WTC11 (cell line): ENCODE data around the gene NFS1.
"Not testable (repeated sequence)": the region's sequence is repeated elsewhere in the genome, so short reads cannot be mapped to it uniquely, and the experiment has no call there.

Experiments used
- ELF4 ChIP-seq: sonication (generic); formaldehyde crosslinking; IDR thresholded peaks from 2 replicates; pipeline ENCODE4 v1.8.1; 2022; ENCODE audit warnings: low read depth, mild to moderate bottlenecking, moderate library complexity, missing genetic modification reagents
- NFYB ChIP-seq: sonication (generic); formaldehyde crosslinking; conservative IDR thresholded peaks from 2 replicates; pipeline ENCODE4 v1.8.0; 2022; ENCODE audit warnings: low read depth, missing genetic modification reagents
- NR2C2 ChIP-seq: sonication (generic); formaldehyde crosslinking; IDR thresholded peaks from 2 replicates; pipeline ENCODE4 v1.8.0; 2022; ENCODE audit warnings: mild to moderate bottlenecking, missing genetic modification reagents
- NR3C1 ChIP-seq: sonication (generic); formaldehyde crosslinking; conservative IDR thresholded peaks from 2 replicates; pipeline ENCODE4 v1.8.1; 2023; ENCODE audit warnings: low read depth, mild to moderate bottlenecking, missing genetic modification reagents
- SMAD3 ChIP-seq: sonication (generic); formaldehyde crosslinking; IDR thresholded peaks from 2 replicates; pipeline ENCODE4 v1.8.0; 2022; ENCODE audit warnings: missing genetic modification reagents, mild to moderate bottlenecking, borderline replicate concordance
- SMAD4 ChIP-seq: sonication (generic); formaldehyde crosslinking; IDR thresholded peaks from 2 replicates; pipeline ENCODE4 v1.8.0; 2022; ENCODE audit warnings: mild to moderate bottlenecking, missing genetic modification reagents
- TF ChIP-seq, protein P1 (sequence below): fragments of 200-600 bp; IDR thresholded peaks from 2 replicates; pipeline ENCODE4 v1.8.0; 2022; ENCODE audit warnings: antibody characterized with exemption
- TF ChIP-seq, protein P2 (sequence below): sonication (generic); formaldehyde crosslinking; IDR thresholded peaks from 2 replicates; pipeline ENCODE4 v1.8.1; 2023; ENCODE audit warnings: mild to moderate bottlenecking, moderate library complexity, missing genetic modification reagents
- TF ChIP-seq, protein P3 (sequence below): fragments of 250-450 bp; sonication (Bioruptor Pico); IDR thresholded peaks from 2 replicates; pipeline ENCODE4 v1.9.0; 2021; ENCODE audit warnings: mild to moderate bottlenecking, borderline replicate concordance

DNA sequence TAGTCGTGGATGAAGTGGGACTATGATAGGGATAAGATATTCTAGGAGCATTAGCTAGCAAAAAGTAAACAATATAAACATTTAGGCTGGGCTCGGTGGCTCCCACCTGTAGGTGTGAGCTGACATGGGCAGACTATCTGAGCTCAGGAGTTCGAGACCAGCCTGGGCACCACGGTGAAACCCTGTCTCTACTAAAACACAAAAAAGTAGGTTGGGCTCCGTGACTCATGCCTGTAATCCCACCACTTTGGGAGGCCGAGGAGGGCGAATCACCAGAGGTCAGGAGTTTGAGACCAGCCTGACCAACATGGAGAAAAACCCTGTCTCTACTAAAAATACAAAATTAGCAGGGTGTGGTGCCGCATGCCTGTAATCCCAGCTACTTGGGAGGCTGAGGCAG lies 19.2 kb upstream of the NFS1 start:
- TF ChIP-seq, protein P1, sequence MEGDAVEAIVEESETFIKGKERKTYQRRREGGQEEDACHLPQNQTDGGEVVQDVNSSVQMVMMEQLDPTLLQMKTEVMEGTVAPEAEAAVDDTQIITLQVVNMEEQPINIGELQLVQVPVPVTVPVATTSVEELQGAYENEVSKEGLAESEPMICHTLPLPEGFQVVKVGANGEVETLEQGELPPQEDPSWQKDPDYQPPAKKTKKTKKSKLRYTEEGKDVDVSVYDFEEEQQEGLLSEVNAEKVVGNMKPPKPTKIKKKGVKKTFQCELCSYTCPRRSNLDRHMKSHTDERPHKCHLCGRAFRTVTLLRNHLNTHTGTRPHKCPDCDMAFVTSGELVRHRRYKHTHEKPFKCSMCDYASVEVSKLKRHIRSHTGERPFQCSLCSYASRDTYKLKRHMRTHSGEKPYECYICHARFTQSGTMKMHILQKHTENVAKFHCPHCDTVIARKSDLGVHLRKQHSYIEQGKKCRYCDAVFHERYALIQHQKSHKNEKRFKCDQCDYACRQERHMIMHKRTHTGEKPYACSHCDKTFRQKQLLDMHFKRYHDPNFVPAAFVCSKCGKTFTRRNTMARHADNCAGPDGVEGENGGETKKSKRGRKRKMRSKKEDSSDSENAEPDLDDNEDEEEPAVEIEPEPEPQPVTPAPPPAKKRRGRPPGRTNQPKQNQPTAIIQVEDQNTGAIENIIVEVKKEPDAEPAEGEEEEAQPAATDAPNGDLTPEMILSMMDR, result not testable (repeated sequence)
- TF ChIP-seq NR2C2; NR3C1 (CRISPR knock-in tag); SMAD4; SMAD3 (CRISPR knock-in tag); ELF4 (CRISPR knock-in tag); NFYB (CRISPR knock-in tag): not testable (repeated sequence)
- TF ChIP-seq, protein P2, sequence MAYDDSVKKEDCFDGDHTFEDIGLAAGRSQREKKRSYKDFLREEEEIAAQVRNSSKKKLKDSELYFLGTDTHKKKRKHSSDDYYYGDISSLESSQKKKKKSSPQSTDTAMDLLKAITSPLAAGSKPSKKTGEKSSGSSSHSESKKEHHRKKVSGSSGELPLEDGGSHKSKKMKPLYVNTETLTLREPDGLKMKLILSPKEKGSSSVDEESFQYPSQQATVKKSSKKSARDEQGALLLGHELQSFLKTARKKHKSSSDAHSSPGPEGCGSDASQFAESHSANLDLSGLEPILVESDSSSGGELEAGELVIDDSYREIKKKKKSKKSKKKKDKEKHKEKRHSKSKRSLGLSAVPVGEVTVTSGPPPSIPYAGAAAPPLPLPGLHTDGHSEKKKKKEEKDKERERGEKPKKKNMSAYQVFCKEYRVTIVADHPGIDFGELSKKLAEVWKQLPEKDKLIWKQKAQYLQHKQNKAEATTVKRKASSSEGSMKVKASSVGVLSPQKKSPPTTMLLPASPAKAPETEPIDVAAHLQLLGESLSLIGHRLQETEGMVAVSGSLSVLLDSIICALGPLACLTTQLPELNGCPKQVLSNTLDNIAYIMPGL (CRISPR knock-in tag), result not testable (repeated sequence)
- TF ChIP-seq, protein P3, sequence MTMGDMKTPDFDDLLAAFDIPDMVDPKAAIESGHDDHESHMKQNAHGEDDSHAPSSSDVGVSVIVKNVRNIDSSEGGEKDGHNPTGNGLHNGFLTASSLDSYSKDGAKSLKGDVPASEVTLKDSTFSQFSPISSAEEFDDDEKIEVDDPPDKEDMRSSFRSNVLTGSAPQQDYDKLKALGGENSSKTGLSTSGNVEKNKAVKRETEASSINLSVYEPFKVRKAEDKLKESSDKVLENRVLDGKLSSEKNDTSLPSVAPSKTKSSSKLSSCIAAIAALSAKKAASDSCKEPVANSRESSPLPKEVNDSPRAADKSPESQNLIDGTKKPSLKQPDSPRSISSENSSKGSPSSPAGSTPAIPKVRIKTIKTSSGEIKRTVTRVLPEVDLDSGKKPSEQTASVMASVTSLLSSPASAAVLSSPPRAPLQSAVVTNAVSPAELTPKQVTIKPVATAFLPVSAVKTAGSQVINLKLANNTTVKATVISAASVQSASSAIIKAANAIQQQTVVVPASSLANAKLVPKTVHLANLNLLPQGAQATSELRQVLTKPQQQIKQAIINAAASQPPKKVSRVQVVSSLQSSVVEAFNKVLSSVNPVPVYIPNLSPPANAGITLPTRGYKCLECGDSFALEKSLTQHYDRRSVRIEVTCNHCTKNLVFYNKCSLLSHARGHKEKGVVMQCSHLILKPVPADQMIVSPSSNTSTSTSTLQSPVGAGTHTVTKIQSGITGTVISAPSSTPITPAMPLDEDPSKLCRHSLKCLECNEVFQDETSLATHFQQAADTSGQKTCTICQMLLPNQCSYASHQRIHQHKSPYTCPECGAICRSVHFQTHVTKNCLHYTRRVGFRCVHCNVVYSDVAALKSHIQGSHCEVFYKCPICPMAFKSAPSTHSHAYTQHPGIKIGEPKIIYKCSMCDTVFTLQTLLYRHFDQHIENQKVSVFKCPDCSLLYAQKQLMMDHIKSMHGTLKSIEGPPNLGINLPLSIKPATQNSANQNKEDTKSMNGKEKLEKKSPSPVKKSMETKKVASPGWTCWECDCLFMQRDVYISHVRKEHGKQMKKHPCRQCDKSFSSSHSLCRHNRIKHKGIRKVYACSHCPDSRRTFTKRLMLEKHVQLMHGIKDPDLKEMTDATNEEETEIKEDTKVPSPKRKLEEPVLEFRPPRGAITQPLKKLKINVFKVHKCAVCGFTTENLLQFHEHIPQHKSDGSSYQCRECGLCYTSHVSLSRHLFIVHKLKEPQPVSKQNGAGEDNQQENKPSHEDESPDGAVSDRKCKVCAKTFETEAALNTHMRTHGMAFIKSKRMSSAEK (CRISPR knock-in tag), result not testable (repeated sequence)
